Thoracic aorta (tissue), 2 donors: ENCODE results near the gene ST6GALNAC5. TPM values are rescaled to one million over a fixed set of nuclear protein-coding genes. Genes with fewer than 3 reads are reported as not detected.

ENCODE experiments used
- ATAC-seq: fragments of 150-250 bp; one replicate; pipeline ENCODE4 v1.8.0; 2017; ENCODE audit warnings: low read depth; ENCODE audit not compliant: insufficient number of reproducible peaks, low FRiP score
- DNase-seq: peaks from one replicate; pipeline ENCODE4 v3.0.0-alpha.2; 2020; ENCODE audit warnings: low spot score
- H3K27ac ChIP-seq, 2 donors: fragments of 200-600 bp; sonication (generic); 1 replicate in 1 of 2; 2 replicates in 1 of 2; pipeline ENCODE4 v1.5.1; 2016; ENCODE audit warnings: mild to moderate bottlenecking in 2 of 2, moderate library complexity in 2 of 2
- H3K27me3 ChIP-seq: fragments of 200-600 bp; sonication (generic); replicated peaks from 2 replicates; pipeline ENCODE4 v1.6.0; 2016; ENCODE audit warnings: mild to moderate bottlenecking; ENCODE audit not compliant: insufficient read depth
- H3K36me3 ChIP-seq: fragments of 200-600 bp; sonication (generic); one replicate; pipeline ENCODE4 v1.5.1; 2016
- H3K4me1 ChIP-seq, 2 donors: fragments of 200-600 bp; sonication (generic); 1 replicate in 1 of 2; 2 replicates in 1 of 2; pipeline versions ENCODE4 v1.5.1 to v1.6.0; 2016; ENCODE audit warnings: low read depth in 2 of 2, mild to moderate bottlenecking in 1 of 2; ENCODE audit not compliant: control insufficient read depth in 1 of 2
- H3K4me3 ChIP-seq: fragments of 200-600 bp; sonication (generic); 2 replicates; pipeline ENCODE4 v1.5.1; 2016; ENCODE audit warnings: mild to moderate bottlenecking
- H3K9me3 ChIP-seq: fragments of 200-600 bp; sonication (generic); 2 replicates; pipeline ENCODE4 v1.5.1; 2016
- total RNA-seq, 2 donors: library from RNA; depleted of rRNA; stranded (reverse); fragments of >200 nt; gene quantifications; one replicate each; pipeline versions ENCODE4 v1.1.0 to v1.2.3, GENCODE V29; 2016
- TF ChIP-seq, protein P1 (sequence below): fragments of 200-600 bp; sonication (generic); IDR thresholded peaks from one replicate; pipeline ENCODE4 v1.5.1; 2019; ENCODE audit warnings: antibody characterized with exemption

Gene ST6GALNAC5
- total RNA-seq, 2 donors from 2014 or later, result 7.2 to 19.8 TPM

- ATAC-seq, result no peak
- DNase-seq, result no peak
- Histone ChIP-seq H3K4me3 (no peak overlapping the region), H3K9me3 (no peaks in the 10 kb centered on the region), H3K4me1 (no peaks in the 10 kb centered on the region), H3K27ac (no peak overlapping the region), H3K36me3 (no peaks in the 10 kb centered on the region), H3K27me3 (no peaks in the 10 kb centered on the region)
- TF ChIP-seq, protein P1, sequence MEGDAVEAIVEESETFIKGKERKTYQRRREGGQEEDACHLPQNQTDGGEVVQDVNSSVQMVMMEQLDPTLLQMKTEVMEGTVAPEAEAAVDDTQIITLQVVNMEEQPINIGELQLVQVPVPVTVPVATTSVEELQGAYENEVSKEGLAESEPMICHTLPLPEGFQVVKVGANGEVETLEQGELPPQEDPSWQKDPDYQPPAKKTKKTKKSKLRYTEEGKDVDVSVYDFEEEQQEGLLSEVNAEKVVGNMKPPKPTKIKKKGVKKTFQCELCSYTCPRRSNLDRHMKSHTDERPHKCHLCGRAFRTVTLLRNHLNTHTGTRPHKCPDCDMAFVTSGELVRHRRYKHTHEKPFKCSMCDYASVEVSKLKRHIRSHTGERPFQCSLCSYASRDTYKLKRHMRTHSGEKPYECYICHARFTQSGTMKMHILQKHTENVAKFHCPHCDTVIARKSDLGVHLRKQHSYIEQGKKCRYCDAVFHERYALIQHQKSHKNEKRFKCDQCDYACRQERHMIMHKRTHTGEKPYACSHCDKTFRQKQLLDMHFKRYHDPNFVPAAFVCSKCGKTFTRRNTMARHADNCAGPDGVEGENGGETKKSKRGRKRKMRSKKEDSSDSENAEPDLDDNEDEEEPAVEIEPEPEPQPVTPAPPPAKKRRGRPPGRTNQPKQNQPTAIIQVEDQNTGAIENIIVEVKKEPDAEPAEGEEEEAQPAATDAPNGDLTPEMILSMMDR, result no peak
Observed at GRCh38 chr1:77060000-77060399, 192.7 kb downstream of the ST6GALNAC5 start.

DNA sequence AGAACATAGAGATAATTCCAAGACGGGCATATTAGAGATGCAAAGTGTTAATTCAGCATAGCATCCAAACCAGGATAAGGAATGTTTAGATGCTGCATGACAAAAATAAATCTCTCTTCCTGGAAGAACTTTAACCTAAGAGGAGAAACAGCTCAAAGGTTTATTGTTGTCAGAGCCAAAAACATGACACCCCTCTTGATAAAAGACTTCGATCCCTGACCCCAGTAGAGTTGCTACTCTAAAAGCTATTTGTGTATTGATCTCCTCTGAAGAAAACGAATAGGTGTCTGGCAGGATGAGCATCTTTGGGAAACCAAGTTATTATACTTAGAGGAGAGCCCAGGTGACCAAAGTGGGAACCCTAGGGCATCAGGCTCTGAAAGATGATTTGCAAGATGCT, 193.9 kb downstream of the ST6GALNAC5 start:
- ATAC-seq, result no peak
- Histone ChIP-seq H3K4me3 (no peak overlapping the region), H3K27me3 (no peaks in the 10 kb centered on the region), H3K36me3 (no peaks in the 10 kb centered on the region), H3K4me1 (no peaks in the 10 kb centered on the region), H3K9me3 (no peaks in the 10 kb centered on the region), H3K27ac (no peak overlapping the region)
- DNase-seq, result no peak
- TF ChIP-seq, protein P1, result no peak

DNA sequence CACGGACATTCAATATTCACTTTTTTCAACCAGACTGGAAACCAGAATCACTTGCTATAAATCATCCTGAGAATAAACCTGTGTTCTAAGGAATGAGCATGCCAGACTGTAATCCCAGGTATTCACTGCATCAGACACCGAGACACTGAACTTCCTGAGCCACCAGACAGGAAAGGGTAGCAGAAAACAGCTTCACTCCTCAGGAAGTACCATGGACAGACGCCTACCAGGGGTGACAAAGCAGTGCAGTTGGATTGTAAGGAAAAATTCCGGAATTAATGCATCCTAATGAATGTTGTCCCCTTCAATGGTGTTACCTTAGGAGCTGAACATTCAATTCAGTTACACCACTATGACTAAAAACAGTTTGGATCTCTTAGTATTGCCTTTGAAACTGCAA, 195.8 kb downstream of the ST6GALNAC5 start:
- Histone ChIP-seq H3K4me1 (no peaks in the 10 kb centered on the region), H3K4me3 (no peak overlapping the region), H3K27ac (no peak overlapping the region), H3K9me3 (no peaks in the 10 kb centered on the region), H3K27me3 (no peaks in the 10 kb centered on the region), H3K36me3 (no peaks in the 10 kb centered on the region)
- no peak for DNase-seq
- TF ChIP-seq, protein P1, result no peak
- no peak for ATAC-seq

GRCh38 chr1:77064246-77064645, 197.0 kb downstream of the ST6GALNAC5 start:
- Histone ChIP-seq H3K9me3 (no peaks in the 10 kb centered on the region), H3K27ac (no peak overlapping the region), H3K4me3 (no peak overlapping the region), H3K27me3 (no peaks in the 10 kb centered on the region), H3K4me1 (no peaks in the 10 kb centered on the region), H3K36me3 (no peaks in the 10 kb centered on the region)
- DNase-seq (no peak), ATAC-seq (no peak)
- TF ChIP-seq, protein P1, result no peak

DNA sequence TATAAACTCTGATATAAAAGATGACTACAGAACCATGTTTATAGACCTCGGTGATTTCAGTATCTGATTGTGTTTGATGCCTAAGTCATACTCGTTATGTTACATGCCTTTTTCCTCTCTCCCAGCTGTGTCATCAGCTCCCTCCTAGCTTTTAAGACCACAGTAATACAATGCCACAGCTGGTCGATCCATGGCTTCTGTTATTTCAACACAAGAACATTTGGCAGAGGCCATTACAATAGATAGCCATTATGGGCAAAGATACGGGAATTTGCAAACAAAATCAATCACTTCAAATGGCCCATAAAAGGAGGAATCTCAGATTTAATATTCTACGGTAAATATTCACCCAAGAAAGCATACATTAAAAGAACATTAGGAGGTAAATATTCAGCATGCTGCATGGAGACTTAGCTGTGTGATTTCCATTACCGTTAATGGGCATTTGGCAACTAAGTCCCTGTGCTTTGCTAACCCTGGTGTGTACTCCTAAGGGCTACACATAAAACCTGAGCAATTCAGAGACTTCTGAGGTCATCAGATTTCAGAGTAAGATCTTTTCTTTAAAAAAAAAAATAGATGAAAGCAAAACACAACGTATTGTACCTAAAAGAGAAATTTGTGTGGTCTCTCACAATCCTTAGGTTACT, 198.5 kb downstream of the ST6GALNAC5 start:
- DNase-seq (no peak), ATAC-seq (no peak)
- Histone ChIP-seq H3K4me3 (no peak overlapping the region), H3K36me3 (no peaks in the 10 kb centered on the region), H3K27me3 (no peaks in the 10 kb centered on the region), H3K4me1 (no peaks in the 10 kb centered on the region), H3K27ac (no peak overlapping the region), H3K9me3 (no peaks in the 10 kb centered on the region)
- TF ChIP-seq, protein P1, result no peak
